GM18511 (cell line): ENCODE data around the gene KLK2.

Experiments
- ATAC-seq: cut with Tn5 transposase; IDR thresholded peaks from one replicate; pipeline ENCODE4 v1.9.1; 2021; ENCODE audit warnings: mild to moderate bottlenecking, moderate library complexity; ENCODE audit not compliant: unreplicated experiment

The KLK2 gene

GRCh38 chr19:50873056-50873455, at the start of gene KLK2:
KLK2 (plus strand) TSS chr19:50873439; CDS start chr19:50873474, 35 bp downstream.
- no peak for ATAC-seq

- ATAC-seq = no peak
These were observed 46.6 kb upstream of the KLK2 start for GRCh38 chr19:50826492-50827240.

- no peak for ATAC-seq
These were observed 45.8 kb upstream of the KLK2 start for GRCh38 chr19:50827476-50827875.

GRCh38 chr19:50829801-50830200, 43.4 kb upstream of the KLK2 start:
- ATAC-seq = no peak

DNA sequence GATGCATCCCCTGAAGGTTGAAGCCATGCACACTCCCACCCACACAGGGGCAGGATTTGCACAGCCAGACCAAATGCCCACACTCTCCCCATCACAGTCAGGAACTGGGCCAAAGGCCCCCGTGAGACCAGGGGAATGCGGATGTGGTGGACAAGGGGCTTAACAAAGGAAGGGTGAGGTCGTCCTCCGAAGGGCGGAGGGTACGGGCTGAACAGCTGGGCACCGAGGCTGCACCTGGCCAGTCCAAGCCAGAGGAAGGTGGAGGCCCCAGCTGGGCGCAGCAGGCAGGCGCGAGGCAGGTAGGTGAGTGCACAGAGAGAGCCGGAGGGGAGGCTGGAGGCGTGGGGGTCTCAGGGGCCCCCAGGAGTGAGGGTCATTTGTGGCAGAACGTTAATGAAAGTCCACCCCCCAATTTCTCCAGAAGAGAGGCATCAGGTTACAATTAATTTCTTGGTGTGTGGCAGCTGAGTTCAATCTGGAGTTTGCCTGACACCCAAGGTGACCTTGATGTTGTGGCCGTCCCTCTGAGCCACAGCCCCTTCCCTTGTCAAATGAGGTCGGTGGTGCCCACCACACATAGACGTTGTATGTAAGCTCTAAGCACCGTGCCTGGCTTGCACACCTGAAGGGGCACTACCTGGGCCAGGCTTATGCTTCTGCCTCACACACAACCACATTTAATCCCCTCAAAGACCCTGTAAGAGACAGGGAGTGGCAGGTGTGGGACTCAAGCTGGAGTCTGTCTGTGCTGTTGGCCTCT, 42.8 kb upstream of the KLK2 start:
- ATAC-seq = no peak

GRCh38 chr19:50831026-50831396, 42.2 kb upstream of the KLK2 start:
- no peak for ATAC-seq

DNA sequence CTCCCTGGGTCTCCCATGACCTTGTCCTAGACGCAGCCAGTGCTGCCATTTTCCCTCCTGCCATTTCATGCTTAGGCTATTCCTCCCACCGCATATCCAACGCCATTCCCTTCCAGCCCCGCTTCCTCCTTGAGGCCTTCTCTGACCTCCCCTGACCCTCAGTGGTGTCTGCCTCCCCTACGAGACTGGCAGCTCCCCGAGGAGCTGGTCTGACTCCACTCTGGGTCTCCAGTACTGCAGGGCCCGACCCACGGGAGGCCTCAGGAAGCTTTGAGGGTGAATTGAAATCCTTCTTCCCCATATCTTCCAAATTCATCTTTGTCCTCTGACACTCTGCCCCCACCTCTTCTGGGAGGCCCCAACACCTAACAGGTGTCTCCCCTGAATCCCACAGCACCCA, 40.6 kb upstream of the KLK2 start:
- ATAC-seq = no peak

DNA sequence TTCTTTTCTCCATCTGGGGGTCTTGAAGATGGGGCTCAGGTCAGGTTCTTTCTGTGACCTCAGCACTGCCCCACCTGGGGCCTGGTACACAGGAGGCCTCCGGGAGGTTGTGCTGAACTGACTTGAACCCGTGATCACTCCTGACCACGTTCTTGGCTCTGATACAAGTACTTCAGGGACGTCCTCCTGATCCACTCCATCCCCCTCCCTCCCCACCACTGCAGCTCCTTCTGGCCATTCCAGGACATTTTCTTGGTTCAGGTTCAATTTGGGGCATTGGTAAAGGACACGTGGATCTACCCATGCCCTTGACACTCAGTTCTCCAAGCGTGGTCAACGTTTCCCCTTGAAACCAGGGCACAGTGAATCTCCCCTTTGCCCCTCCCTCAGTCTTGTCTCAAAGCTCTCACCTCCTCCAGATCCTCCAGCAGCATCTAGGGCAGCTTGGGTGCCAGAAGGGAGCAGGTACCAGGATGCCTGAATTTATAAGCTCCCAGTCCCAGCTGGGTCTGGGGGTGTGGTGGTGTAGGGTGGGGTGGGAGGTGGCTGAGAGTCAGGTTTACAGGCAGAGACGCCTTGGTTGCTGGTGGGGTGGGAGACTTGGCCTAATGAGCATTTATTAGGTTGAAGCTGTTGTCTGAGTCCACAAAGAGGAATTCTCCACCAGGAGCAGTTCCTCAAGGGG, 40.0 kb upstream of the KLK2 start, which contains the start of gene KLK15:
KLK15 (minus strand) TSS at position 458 of the 685 bp plus-strand sequence. CDS start 2,082 bp downstream, outside the sequence.
- no peak for ATAC-seq

DNA sequence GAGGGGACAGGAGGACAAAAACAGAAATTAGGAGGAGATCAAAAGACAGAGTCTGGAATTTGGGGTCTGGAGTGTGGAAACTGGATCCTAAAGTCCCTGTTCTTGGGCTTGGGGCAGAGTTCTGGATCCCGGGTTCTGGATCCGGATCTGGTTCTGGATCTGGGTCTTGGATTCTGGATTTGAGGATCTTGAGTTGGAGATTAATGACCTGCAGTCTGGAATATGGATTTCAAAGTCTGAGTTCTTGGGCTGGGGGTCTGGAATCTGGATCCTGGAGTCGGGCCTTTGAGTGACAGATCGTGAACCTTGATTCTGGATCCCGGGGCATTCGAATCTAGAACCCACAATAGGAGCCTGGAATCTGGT, 39.5 kb upstream of the KLK2 start:
- ATAC-seq = no peak

DNA sequence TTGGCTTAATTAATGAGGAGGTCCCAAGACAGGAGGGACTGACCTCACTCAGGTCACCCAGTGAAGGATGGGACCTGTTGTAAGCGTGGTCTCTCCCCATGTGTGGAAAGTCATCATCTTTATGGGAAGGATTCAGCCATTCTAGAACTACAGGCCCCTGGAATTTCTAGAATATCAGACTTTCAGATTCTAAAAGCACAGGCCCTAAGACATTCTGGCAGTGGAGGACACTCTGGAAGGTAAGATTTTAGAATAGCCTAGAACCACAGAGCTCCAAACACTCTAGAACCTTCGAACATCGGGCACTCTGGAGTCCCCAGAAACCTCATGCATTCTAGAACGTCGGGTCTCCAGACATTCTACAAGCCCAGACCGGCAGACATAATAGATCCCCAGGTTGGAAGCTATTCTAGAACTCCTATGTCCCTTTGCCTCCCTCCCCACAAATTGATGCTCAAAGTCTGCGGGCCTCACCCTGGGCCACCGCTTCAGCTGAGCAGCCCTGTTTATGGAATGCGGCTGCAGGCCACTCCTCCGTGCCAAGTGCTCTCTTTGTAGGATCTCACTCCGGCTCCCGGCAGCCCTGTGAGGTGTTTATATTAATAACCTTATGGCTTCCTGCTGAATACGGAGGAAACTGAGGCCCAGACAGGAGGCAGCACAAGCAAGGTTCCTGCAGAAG, 38.0 kb upstream of the KLK2 start:
- ATAC-seq = no peak

DNA sequence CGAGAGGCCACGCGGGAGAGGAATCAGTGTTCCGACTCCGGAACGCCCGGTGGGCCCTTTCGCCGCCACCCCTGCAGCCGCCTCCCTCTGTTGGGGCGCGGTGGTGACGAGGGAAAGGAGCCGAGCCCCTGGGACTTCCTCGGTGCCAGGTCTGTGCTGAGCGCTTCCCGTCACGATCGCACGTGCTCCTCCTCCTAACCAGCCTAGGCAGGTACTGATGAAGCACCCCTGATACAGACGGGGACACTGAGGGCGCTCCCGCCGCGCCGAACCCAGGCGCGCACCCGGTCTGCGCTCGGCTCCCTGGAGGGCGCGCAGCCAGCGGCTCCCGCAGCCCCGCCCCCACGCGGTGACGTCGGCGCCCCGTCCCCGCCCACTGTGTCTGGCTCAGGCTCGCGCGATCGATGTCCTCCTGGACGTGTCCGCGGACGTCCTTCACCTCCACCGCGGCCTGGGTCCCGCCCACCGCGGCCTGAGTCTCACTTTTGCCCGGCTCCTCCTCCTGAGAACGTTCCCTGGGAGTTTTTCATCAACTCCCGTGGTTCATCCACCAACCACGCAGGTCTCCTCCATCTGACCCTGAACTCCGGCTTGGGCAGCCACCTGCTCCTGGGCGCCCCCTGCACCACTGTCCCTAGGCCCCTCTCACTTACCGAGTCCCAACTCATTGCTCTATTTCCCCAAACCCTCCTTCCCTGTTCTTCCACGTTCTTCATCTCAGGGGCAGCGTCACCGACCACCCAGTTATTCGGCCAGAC, 37.3 kb upstream of the KLK2 start:
- ATAC-seq = peak; percentile 83

DNA sequence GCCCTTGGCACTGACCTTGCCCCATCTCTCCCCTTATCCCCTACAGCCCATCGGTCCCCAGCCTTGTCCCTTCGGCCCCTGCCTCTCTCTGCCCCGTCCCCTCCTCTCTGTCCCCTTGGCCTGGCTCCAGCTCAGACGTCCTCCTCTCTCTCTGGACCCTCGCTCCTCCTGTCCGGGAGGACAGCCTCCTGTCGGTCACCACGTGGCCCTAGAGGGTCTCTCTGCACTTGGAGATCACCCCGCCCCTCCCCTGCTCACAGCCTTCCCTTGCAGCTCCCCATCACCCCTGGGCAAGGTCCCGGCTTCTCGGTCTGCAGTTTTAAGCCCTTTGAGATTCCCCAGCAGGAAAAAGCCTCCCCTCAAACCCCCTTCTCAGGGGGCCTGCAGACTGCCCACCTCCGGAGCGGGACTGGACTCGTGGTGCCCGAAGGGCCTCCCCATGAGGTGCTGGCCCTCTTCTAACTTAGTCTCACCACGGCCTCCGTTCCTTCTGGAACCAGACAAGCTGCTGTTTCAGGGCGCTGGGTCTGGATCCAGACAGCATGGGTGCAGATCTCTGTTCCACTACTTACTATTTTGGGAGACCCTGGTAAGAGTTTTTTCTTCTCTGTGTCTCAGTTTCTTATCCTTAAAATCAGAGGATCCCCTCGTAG, 36.6 kb upstream of the KLK2 start:
- ATAC-seq = no peak

GRCh38 chr19:50837300-50837699, 35.9 kb upstream of the KLK2 start:
- no peak for ATAC-seq

DNA sequence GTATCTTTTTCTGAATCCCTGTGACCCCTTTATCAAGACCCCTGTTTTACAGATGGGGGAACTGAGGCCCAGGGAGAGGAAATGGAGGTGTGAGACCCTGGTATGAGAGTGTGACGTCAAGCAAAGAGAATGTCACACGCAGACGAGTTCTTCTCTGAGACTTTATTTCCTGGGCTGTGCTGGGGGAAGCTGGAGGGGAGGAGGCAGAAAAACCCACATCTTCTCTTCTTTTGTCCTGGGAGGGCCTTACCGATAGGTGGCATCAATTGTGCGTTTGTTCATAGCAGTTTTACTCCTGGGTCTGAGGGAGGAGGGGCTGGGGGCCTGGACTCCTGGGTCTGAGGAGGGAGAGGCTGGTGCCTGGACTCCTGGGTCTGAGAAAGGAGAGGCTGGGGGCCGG, 35.0 kb upstream of the KLK2 start:
- ATAC-seq = no peak

GRCh38 chr19:50839712-50840655, 33.3 kb upstream of the KLK2 start:
- ATAC-seq = no peak

- ATAC-seq = no peak
These were observed 31.1 kb upstream of the KLK2 start for GRCh38 chr19:50842130-50842529.

DNA sequence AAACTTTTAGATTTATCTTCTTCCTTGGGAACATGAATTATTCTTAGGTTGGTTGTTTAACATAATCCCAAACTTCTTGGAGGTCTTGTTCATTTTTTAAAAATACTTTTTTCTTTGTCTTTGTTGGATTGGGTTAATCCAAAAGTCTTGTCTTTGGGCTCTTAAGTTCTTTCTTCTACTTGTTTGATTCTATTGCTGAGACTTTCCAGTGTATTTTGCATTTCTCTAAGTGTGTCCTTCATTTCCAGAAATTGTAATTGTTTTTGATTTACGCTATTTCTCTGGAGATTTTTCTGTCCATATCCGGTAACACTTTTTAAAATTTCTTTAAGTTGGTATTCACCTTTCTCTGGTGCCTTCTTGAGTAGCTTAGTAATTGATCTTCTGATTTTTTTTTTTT, 30.0 kb upstream of the KLK2 start:
- no peak for ATAC-seq

GRCh38 chr19:50843701-50844221, 29.5 kb upstream of the KLK2 start:
- no peak for ATAC-seq
